NT2/D1 (cell line): ENCODE data around the gene ABCG2.

Source experiments
- YY1 ChIP-seq: IDR thresholded peaks from 2 replicates; pipeline ENCODE4 v1.6.1; 2011; ENCODE audit not compliant: insufficient read length, insufficient read depth
- ZNF274 ChIP-seq: IDR thresholded peaks from 2 replicates; pipeline ENCODE4 v1.6.1; 2011; ENCODE audit warnings: mild to moderate bottlenecking, low read depth, low read length

DNA sequence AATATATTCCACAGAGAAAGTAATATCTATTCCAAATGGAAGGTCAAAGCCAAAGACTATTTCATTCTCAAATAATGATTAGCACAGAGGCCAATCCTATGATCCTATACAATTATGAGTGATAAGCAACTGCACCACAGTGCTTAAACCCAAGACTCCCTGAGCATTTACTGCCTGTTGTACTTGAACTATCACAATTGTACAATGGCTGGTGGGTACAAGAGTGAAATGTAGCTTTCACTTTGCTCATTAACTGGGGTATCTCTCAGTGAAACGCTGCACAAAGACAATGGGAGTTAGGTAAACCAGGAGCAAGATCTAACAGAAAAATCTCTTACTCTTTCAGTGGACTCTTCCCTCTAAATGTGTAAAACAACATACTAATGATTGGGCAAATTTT is 24.3 kb downstream of the ABCG2 start:
- TF ChIP-seq ZNF274 (no peak), YY1 (no peak)
